Endothelial cell of umbilical vein (primary cell): Measurements from ENCODE around the gene NRAS.

Experiments used
- EZH2 ChIP-seq: IDR thresholded peaks from 2 replicates; pipeline ENCODE4 v1.6.1; 2012; ENCODE audit warnings: borderline replicate concordance, low read depth, mild to moderate bottlenecking, moderate library complexity, low read length, inconsistent platforms; ENCODE audit not compliant: severe bottlenecking
- FOS ChIP-seq: IDR thresholded peaks from 2 replicates; pipeline ENCODE4 v1.6.1; 2011; ENCODE audit warnings: mild to moderate bottlenecking, low read length, moderate library complexity, borderline replicate concordance; ENCODE audit not compliant: insufficient read depth
- GATA2 ChIP-seq: IDR thresholded peaks from 2 replicates; pipeline ENCODE4 v1.7.0; 2011; ENCODE audit warnings: low read depth, mild to moderate bottlenecking, moderate library complexity, mixed read lengths, low read length; ENCODE audit not compliant: insufficient read length, insufficient read depth
- JUN ChIP-seq: IDR thresholded peaks from 2 replicates; pipeline ENCODE4 v1.6.1; 2011; ENCODE audit warnings: borderline replicate concordance, low read depth; ENCODE audit not compliant: insufficient read length, insufficient read depth
- MYC ChIP-seq: IDR thresholded peaks from one replicate; pipeline ENCODE4 v1.6.1; 2011; ENCODE audit warnings: mild to moderate bottlenecking, low read depth, low read length
- POLR2A ChIP-seq: IDR thresholded peaks from 2 replicates; pipeline ENCODE4 v1.6.1; 2012; ENCODE audit warnings: low read depth, mild to moderate bottlenecking, control low read depth, low read length
- POLR2AphosphoS5 ChIP-seq: IDR thresholded peaks from 2 replicates; pipeline ENCODE4 v1.6.1; 2012; ENCODE audit warnings: low read depth, mild to moderate bottlenecking, control low read depth, low read length, moderate library complexity; ENCODE audit not compliant: insufficient read depth
- TF ChIP-seq, protein P1 (sequence below), 2 donors: IDR thresholded peaks; 1 replicate in 1 of 2; 2 replicates in 1 of 2; pipeline ENCODE4 v1.5.1; 2011; ENCODE audit warnings: low read length in 2 of 2, mild to moderate bottlenecking in 2 of 2, moderate library complexity in 2 of 2, control low read depth in 1 of 2, inconsistent platforms in 1 of 2, low read depth in 1 of 2; ENCODE audit not compliant: insufficient read depth in 1 of 2; ENCODE audit errors: extremely low read depth in 1 of 2

DNA sequence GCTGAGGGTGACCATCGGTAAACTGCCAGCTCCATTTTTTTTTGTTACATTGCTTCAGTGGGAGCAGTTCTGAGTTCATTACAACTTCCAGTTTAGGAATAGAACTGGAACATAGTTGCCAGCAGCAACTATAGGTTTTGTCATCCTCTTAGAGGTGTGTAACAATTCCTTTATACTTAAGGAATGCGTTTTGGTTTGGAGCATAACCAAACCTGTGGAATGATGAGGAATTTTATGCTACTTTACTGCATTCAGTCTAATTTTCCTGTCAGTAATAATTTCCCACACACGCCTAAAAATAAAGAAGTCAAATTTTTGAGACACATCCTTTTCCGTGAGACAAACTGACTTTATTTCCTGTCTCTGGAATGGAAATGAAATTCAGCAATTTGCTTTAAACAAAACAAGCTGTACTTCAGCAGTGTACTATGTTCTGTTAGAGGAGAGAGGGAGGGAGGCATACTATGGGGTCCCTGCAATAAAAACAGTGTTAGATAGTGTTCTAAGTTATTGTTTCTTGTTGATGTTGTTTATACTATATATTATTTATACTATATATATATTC lies 16.5 kb downstream of the NRAS start:
- TF ChIP-seq, protein P1, sequence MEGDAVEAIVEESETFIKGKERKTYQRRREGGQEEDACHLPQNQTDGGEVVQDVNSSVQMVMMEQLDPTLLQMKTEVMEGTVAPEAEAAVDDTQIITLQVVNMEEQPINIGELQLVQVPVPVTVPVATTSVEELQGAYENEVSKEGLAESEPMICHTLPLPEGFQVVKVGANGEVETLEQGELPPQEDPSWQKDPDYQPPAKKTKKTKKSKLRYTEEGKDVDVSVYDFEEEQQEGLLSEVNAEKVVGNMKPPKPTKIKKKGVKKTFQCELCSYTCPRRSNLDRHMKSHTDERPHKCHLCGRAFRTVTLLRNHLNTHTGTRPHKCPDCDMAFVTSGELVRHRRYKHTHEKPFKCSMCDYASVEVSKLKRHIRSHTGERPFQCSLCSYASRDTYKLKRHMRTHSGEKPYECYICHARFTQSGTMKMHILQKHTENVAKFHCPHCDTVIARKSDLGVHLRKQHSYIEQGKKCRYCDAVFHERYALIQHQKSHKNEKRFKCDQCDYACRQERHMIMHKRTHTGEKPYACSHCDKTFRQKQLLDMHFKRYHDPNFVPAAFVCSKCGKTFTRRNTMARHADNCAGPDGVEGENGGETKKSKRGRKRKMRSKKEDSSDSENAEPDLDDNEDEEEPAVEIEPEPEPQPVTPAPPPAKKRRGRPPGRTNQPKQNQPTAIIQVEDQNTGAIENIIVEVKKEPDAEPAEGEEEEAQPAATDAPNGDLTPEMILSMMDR (IDR thresholded peaks at IDR 0.05; ENCODE audit: extremely low read depth in 1 of 2, insufficient read depth in 1 of 2, low read depth in 1 of 2, low read length in 2 of 2): no peak
- TF ChIP-seq POLR2AphosphoS5 (no peak), POLR2A (no peak), EZH2 (no peak), FOS (no peak), JUN (no peak), MYC (no peak), GATA2 (no peak)
